Suprapubic skin (tissue), 4 donors: Measurements from ENCODE around the gene CPT1A. TPM values are rescaled to one million over a fixed set of nuclear protein-coding genes. Genes with fewer than 3 reads are reported as not detected.

ENCODE experiments used
- DNase-seq, 2 donors: peaks; one replicate each; pipeline ENCODE4 v3.0.0-alpha.2; 2019; ENCODE audit warnings: low spot score in 2 of 2
- H3K27ac ChIP-seq: fragments of 200-600 bp; sonication (generic); one replicate; pipeline ENCODE4 v1.5.1; 2019
- H3K27me3 ChIP-seq: fragments of 200-600 bp; sonication (generic); one replicate; pipeline ENCODE4 v1.5.1; 2019
- H3K36me3 ChIP-seq: fragments of 200-600 bp; sonication (generic); one replicate; pipeline ENCODE4 v1.5.1; 2019
- H3K4me1 ChIP-seq: fragments of 200-600 bp; sonication (generic); one replicate; pipeline ENCODE4 v1.5.1; 2019
- H3K4me3 ChIP-seq: fragments of 200-600 bp; sonication (generic); one replicate; pipeline ENCODE4 v1.5.1; 2019; ENCODE audit warnings: mild to moderate bottlenecking
- H3K9me3 ChIP-seq: fragments of 200-600 bp; sonication (generic); one replicate; pipeline ENCODE4 v1.5.1; 2019
- CTCF ChIP-seq, 2 donors: fragments of 200-600 bp in 1 of 2; fragments of 450-650 bp in 1 of 2; sonication (generic) in 1 of 2; IDR thresholded peaks; one replicate each; pipeline ENCODE4 v1.5.1; 2016 to 2019; ENCODE audit warnings: antibody characterized with exemption in 2 of 2, mild to moderate bottlenecking in 1 of 2, moderate library complexity in 1 of 2
- EP300 ChIP-seq: sonication (generic); formaldehyde crosslinking; IDR thresholded peaks from one replicate; pipeline ENCODE4 v1.6.1; 2017; ENCODE audit warnings: antibody characterized with exemption
- POLR2A ChIP-seq, 2 donors: fragments of 450-650 bp; IDR thresholded peaks; one replicate each; pipeline ENCODE4 v1.6.1; 2017; ENCODE audit warnings: antibody characterized with exemption in 2 of 2, mild to moderate bottlenecking in 2 of 2, moderate library complexity in 2 of 2
- POLR2AphosphoS5 ChIP-seq, 3 donors: sonication (generic); formaldehyde crosslinking; IDR thresholded peaks; one replicate each; pipeline ENCODE4 v1.6.1; 2017; ENCODE audit warnings: antibody characterized with exemption in 3 of 3
- WGBS: methylation state at CpG from one replicate; pipeline ENCODE4 v1.1.5; 2018; 5-methylcytosine and 5-hydroxymethylcytosine counted together
- total RNA-seq, 4 donors: library from RNA; depleted of rRNA; stranded (reverse); fragments of >200 nt; gene quantifications; one replicate each; pipeline ENCODE4 v1.1.0, GENCODE V29; 2016

Gene CPT1A
- total RNA-seq, 4 donors from 2014 or later: 18.5 to 125 (median 38.3) TPM

GRCh38 chr11:68770781-68771180, 70.9 kb downstream of the CPT1A start:
- H3K27me3 ChIP-seq: no peaks in the 10 kb centered on the region

GRCh38 chr11:68767672-68768071, 74.0 kb downstream of the CPT1A start:
- no peak overlapping the region for H3K4me3 ChIP-seq
- H3K9me3 ChIP-seq: no peaks in the 10 kb centered on the region
- H3K27me3 ChIP-seq: no peaks in the 10 kb centered on the region
- no peaks in the 10 kb centered on the region for H3K4me1 ChIP-seq
- 92% methylated on average over 11 of the region's 11 CpGs for WGBS
- H3K36me3 ChIP-seq: peaks cover 78% of the 10 kb centered on the region
- H3K27ac ChIP-seq: no peak overlapping the region
- no peak for DNase-seq
- no peak for TF ChIP-seq POLR2AphosphoS5 (IDR thresholded peaks at IDR 0.05)
- TF ChIP-seq POLR2A (IDR thresholded peaks at IDR 0.05): no peak
- no peak for TF ChIP-seq EP300
- TF ChIP-seq CTCF (IDR thresholded peaks at IDR 0.05): no peak

More at GRCh38 chr11:68770781-68771180, 70.9 kb downstream of the CPT1A start:
- Histone ChIP-seq H3K36me3 (peaks cover 87% of the 10 kb centered on the region), H3K4me3 (no peak overlapping the region), H3K9me3 (no peaks in the 10 kb centered on the region), H3K4me1 (no peaks in the 10 kb centered on the region), H3K27ac (no peak overlapping the region)
- DNase-seq: no peak
- TF ChIP-seq POLR2A (IDR thresholded peaks at IDR 0.05): no peak
- TF ChIP-seq CTCF (IDR thresholded peaks at IDR 0.05): no peak
- 83% methylated on average over 12 of the region's 12 CpGs for WGBS

- 98% methylated on average over 8 of the region's 8 CpGs for WGBS
- Histone ChIP-seq H3K36me3 (peaks cover 78% of the 10 kb centered on the region), H3K4me1 (no peaks in the 10 kb centered on the region), H3K27ac (no peak overlapping the region), H3K4me3 (no peak overlapping the region), H3K9me3 (no peaks in the 10 kb centered on the region), H3K27me3 (no peaks in the 10 kb centered on the region)
- no peak for TF ChIP-seq EP300
- TF ChIP-seq POLR2AphosphoS5 (IDR thresholded peaks at IDR 0.05): no peak
- no peak for TF ChIP-seq POLR2A (IDR thresholded peaks at IDR 0.05)
- no peak for TF ChIP-seq CTCF (IDR thresholded peaks at IDR 0.05)
- no peak for DNase-seq
Observed at GRCh38 chr11:68766786-68767185, 74.9 kb downstream of the CPT1A start.

- Histone ChIP-seq H3K27ac (no peak overlapping the region), H3K4me3 (no peak overlapping the region), H3K36me3 (peaks cover 78% of the 10 kb centered on the region), H3K27me3 (no peaks in the 10 kb centered on the region), H3K9me3 (no peaks in the 10 kb centered on the region), H3K4me1 (no peaks in the 10 kb centered on the region)
- 88% methylated on average over 16 of the region's 16 CpGs for WGBS
- DNase-seq: no peak
- TF ChIP-seq POLR2AphosphoS5 (IDR thresholded peaks at IDR 0.05) (no peak), CTCF (IDR thresholded peaks at IDR 0.05) (no peak), POLR2A (IDR thresholded peaks at IDR 0.05) (no peak), EP300 (no peak)
Observed at GRCh38 chr11:68764746-68765145, 77.0 kb downstream of the CPT1A start.

DNA sequence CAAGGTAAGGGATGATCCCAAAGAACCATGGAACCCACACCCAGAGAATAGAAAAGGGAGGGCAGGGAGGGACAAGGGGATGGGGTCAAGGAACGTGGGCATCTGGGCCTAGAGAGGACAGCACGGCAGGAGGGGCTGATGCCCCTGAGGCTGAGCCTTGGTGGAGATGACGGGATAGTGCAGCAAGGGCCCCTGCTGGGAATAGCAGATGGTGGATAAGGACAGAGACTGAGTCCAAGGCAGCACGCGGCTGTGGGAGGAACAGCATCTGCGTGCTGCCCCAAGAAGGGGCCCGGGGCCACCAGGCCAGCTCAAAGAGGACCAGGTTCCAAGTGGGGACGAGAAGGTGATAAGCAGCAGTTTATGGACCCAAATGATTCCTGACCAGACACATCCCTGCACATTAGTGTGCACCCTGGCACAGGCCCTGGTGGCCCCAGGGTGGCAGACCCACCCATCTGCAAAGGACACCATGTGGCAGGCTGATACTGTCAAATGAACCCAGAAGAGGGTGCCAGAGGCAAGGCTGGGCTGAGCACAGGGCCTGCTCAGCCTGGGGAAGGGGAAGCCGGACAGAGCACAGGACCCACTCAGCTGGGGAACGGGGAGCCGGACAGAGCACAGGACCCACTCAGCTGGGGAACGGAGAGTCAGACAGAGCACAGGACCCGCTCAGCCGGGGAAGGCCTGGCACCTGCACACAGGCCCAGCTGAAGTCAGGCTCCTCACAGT, 77.6 kb downstream of the CPT1A start:
- peaks cover 80% of the 10 kb centered on the region for H3K36me3 ChIP-seq
- H3K27me3 ChIP-seq: no peaks in the 10 kb centered on the region
- TF ChIP-seq POLR2A (IDR thresholded peaks at IDR 0.05): no peak
- TF ChIP-seq CTCF (IDR thresholded peaks at IDR 0.05): no peak
- H3K9me3 ChIP-seq: no peaks in the 10 kb centered on the region
- WGBS: 87% methylated on average over 12 of the region's 14 CpGs
- no peak for DNase-seq
- no peaks in the 10 kb centered on the region for H3K4me1 ChIP-seq
- H3K4me3 ChIP-seq: no peak overlapping the region
- H3K27ac ChIP-seq: no peak overlapping the region
